Measurements from ENCODE around the gene SLC39A7.
"Not testable (repeated sequence)": the region's sequence is repeated elsewhere in the genome, so short reads cannot be mapped to it uniquely, and the experiment has no call there.

SLC39A7 gene

GRCh38 chr6:33213989-33214335 is 13.3 kb downstream of the SLC39A7 start:
- peaks cover 81% of the 10 kb centered on the region for H3K27me3 ChIP-seq (ENCODE audit: insufficient read depth, insufficient read length)
- H3K36me3 ChIP-seq (ENCODE audit: insufficient read depth, insufficient read length, low read length) = peaks cover 21% of the 10 kb centered on the region
- peak overlapping the region; percentile 51 for H3K4me3 ChIP-seq (ENCODE audit: insufficient read length, low read depth)
- no peaks in the 10 kb centered on the region for H3K9me3 ChIP-seq (ENCODE audit: insufficient read depth, low read length)
- TF ChIP-seq SUZ12 (IDR thresholded peaks at IDR 0.05; ENCODE audit: extremely low read depth, insufficient read depth, insufficient read length) (no peak), YY1 (IDR thresholded peaks at IDR 0.05; ENCODE audit: insufficient read depth, insufficient read length) (no peak), ZNF274 (IDR thresholded peaks at IDR 0.05; ENCODE audit: low read depth, low read length) (no peak)
- H3K9ac ChIP-seq (ENCODE audit: insufficient read length, low read depth) = no peak overlapping the region
- DNase-seq (ENCODE audit: low read depth, low spot score) = no peak
- H3K4me1 ChIP-seq (ENCODE audit: insufficient read depth, insufficient read length) = peaks cover 5% of the 10 kb centered on the region

GRCh38 chr6:33215271-33216116 is 14.8 kb downstream of the SLC39A7 start:
- peaks cover 89% of the 10 kb centered on the region for H3K27me3 ChIP-seq (ENCODE audit: insufficient read depth, insufficient read length)
- H3K4me1 ChIP-seq (ENCODE audit: insufficient read depth, insufficient read length) = peaks cover 5% of the 10 kb centered on the region
- DNase-seq (ENCODE audit: low read depth, low spot score) = no peak
- TF ChIP-seq YY1 (IDR thresholded peaks at IDR 0.05; ENCODE audit: insufficient read depth, insufficient read length) (no peak), SUZ12 (IDR thresholded peaks at IDR 0.05; ENCODE audit: extremely low read depth, insufficient read depth, insufficient read length) (no peak), ZNF274 (IDR thresholded peaks at IDR 0.05; ENCODE audit: low read depth, low read length) (no peak)
- peaks cover 9% of the 10 kb centered on the region for H3K36me3 ChIP-seq (ENCODE audit: insufficient read depth, insufficient read length, low read length)
- no peaks in the 10 kb centered on the region for H3K9me3 ChIP-seq (ENCODE audit: insufficient read depth, low read length)
- no peak overlapping the region for H3K9ac ChIP-seq (ENCODE audit: insufficient read length, low read depth)
- no peak overlapping the region for H3K4me3 ChIP-seq (ENCODE audit: insufficient read length, low read depth)

- TF ChIP-seq YY1 (IDR thresholded peaks at IDR 0.05; ENCODE audit: insufficient read depth, insufficient read length) (no peak), ZNF274 (IDR thresholded peaks at IDR 0.05; ENCODE audit: low read depth, low read length) (no peak), SUZ12 (IDR thresholded peaks at IDR 0.05; ENCODE audit: extremely low read depth, insufficient read depth, insufficient read length) (no peak)
- H3K9ac ChIP-seq (ENCODE audit: insufficient read length, low read depth) = no peak overlapping the region
- DNase-seq (ENCODE audit: low read depth, low spot score) = no peak
- peaks cover 6% of the 10 kb centered on the region for H3K36me3 ChIP-seq (ENCODE audit: insufficient read depth, insufficient read length, low read length)
- peaks cover 95% of the 10 kb centered on the region for H3K27me3 ChIP-seq (ENCODE audit: insufficient read depth, insufficient read length)
- H3K4me3 ChIP-seq (ENCODE audit: insufficient read length, low read depth) = no peak overlapping the region
- H3K4me1 ChIP-seq (ENCODE audit: insufficient read depth, insufficient read length) = peaks cover 5% of the 10 kb centered on the region
- no peaks in the 10 kb centered on the region for H3K9me3 ChIP-seq (ENCODE audit: insufficient read depth, low read length)
Observed at GRCh38 chr6:33216117-33216649, 15.5 kb downstream of the SLC39A7 start.

- H3K36me3 ChIP-seq (ENCODE audit: insufficient read depth, insufficient read length, low read length) = peaks cover under 1% of the 10 kb centered on the region
- H3K27me3 ChIP-seq (ENCODE audit: insufficient read depth, insufficient read length) = peaks cover 99% of the 10 kb centered on the region
- TF ChIP-seq ZNF274 (IDR thresholded peaks at IDR 0.05; ENCODE audit: low read depth, low read length) = no peak
- no peak for TF ChIP-seq SUZ12 (IDR thresholded peaks at IDR 0.05; ENCODE audit: extremely low read depth, insufficient read depth, insufficient read length)
- no peak for TF ChIP-seq YY1 (IDR thresholded peaks at IDR 0.05; ENCODE audit: insufficient read depth, insufficient read length)
Observed at GRCh38 chr6:33217246-33217645, 16.6 kb downstream of the SLC39A7 start.

GRCh38 chr6:33217681-33218080 is 17.0 kb downstream of the SLC39A7 start:
- peaks cover 99% of the 10 kb centered on the region for H3K27me3 ChIP-seq (ENCODE audit: insufficient read depth, insufficient read length)
- DNase-seq (ENCODE audit: low read depth, low spot score) = no peak
- TF ChIP-seq SUZ12 (IDR thresholded peaks at IDR 0.05; ENCODE audit: extremely low read depth, insufficient read depth, insufficient read length) (no peak), ZNF274 (IDR thresholded peaks at IDR 0.05; ENCODE audit: low read depth, low read length) (no peak), YY1 (IDR thresholded peaks at IDR 0.05; ENCODE audit: insufficient read depth, insufficient read length) (no peak)

More at GRCh38 chr6:33217246-33217645, 16.6 kb downstream of the SLC39A7 start:
- DNase-seq (ENCODE audit: low read depth, low spot score) = no peak
- H3K4me3 ChIP-seq (ENCODE audit: insufficient read length, low read depth) = no peak overlapping the region
- H3K4me1 ChIP-seq (ENCODE audit: insufficient read depth, insufficient read length) = peaks cover 5% of the 10 kb centered on the region
- no peaks in the 10 kb centered on the region for H3K9me3 ChIP-seq (ENCODE audit: insufficient read depth, low read length)
- no peak overlapping the region for H3K9ac ChIP-seq (ENCODE audit: insufficient read length, low read depth)

GRCh38 chr6:33226503-33227120 is 25.9 kb downstream of the SLC39A7 start:
- H3K9ac ChIP-seq (ENCODE audit: insufficient read length, low read depth); H3K4me3 ChIP-seq (ENCODE audit: insufficient read length, low read depth); H3K36me3 ChIP-seq (ENCODE audit: insufficient read depth, insufficient read length, low read length); H3K4me1 ChIP-seq (ENCODE audit: insufficient read depth, insufficient read length); DNase-seq (ENCODE audit: low read depth, low spot score); H3K9me3 ChIP-seq (ENCODE audit: insufficient read depth, low read length): not testable (repeated sequence)
- peaks cover 16% of the 10 kb centered on the region for H3K27me3 ChIP-seq (ENCODE audit: insufficient read depth, insufficient read length)

More at GRCh38 chr6:33217681-33218080, 17.0 kb downstream of the SLC39A7 start:
- Histone ChIP-seq H3K9ac (ENCODE audit: insufficient read length, low read depth) (no peak overlapping the region), H3K4me3 (ENCODE audit: insufficient read length, low read depth) (no peak overlapping the region), H3K9me3 (ENCODE audit: insufficient read depth, low read length) (no peaks in the 10 kb centered on the region), H3K36me3 (ENCODE audit: insufficient read depth, insufficient read length, low read length) (no peaks in the 10 kb centered on the region), H3K4me1 (ENCODE audit: insufficient read depth, insufficient read length) (peaks cover 5% of the 10 kb centered on the region)

- peaks cover 3% of the 10 kb centered on the region for H3K27me3 ChIP-seq (ENCODE audit: insufficient read depth, insufficient read length)
- no peaks in the 10 kb centered on the region for H3K9me3 ChIP-seq (ENCODE audit: insufficient read depth, low read length)
- DNase-seq (ENCODE audit: low read depth, low spot score) = no peak
- no peak overlapping the region for H3K9ac ChIP-seq (ENCODE audit: insufficient read length, low read depth)
- H3K4me1 ChIP-seq (ENCODE audit: insufficient read depth, insufficient read length) = peaks cover 3% of the 10 kb centered on the region
- H3K36me3 ChIP-seq (ENCODE audit: insufficient read depth, insufficient read length, low read length) = no peaks in the 10 kb centered on the region
- TF ChIP-seq YY1 (IDR thresholded peaks at IDR 0.05; ENCODE audit: insufficient read depth, insufficient read length) (no peak), ZNF274 (IDR thresholded peaks at IDR 0.05; ENCODE audit: low read depth, low read length) (no peak), SUZ12 (IDR thresholded peaks at IDR 0.05; ENCODE audit: extremely low read depth, insufficient read depth, insufficient read length) (no peak)
- no peak overlapping the region for H3K4me3 ChIP-seq (ENCODE audit: insufficient read length, low read depth)
Observed at GRCh38 chr6:33235221-33235634, 34.6 kb downstream of the SLC39A7 start.

Measured in NT2/D1 (cell line).